PFSK-1 (cell line): ENCODE measurements around the gene UQCRQ.

Source experiments
- POLR2AphosphoS5 ChIP-seq: IDR thresholded peaks from 2 replicates; pipeline ENCODE4 v1.6.1; 2012; ENCODE audit warnings: low read depth, mild to moderate bottlenecking, control low read depth, low read length, moderate library complexity
- REST ChIP-seq, 2 experiments: IDR thresholded peaks; 2 replicates each; pipeline versions ENCODE4 v1.6.1 to v1.8.0; 2011 to 2012; ENCODE audit warnings: low read depth in 2 of 2, low read length in 2 of 2, control low read depth in 1 of 2, inconsistent platforms in 1 of 2, mild to moderate bottlenecking in 1 of 2, moderate library complexity in 1 of 2; ENCODE audit not compliant: insufficient read depth in 1 of 2
- SIN3A ChIP-seq: IDR thresholded peaks from 2 replicates; pipeline ENCODE4 v1.6.1; 2012; ENCODE audit warnings: mild to moderate bottlenecking, low read length, moderate library complexity, borderline replicate concordance; ENCODE audit not compliant: insufficient read depth
- TAF1 ChIP-seq: IDR thresholded peaks from 2 replicates; pipeline ENCODE4 v1.6.1; 2012; ENCODE audit warnings: low read length, control low read depth, borderline replicate concordance; ENCODE audit not compliant: insufficient read depth

GRCh38 chr5:132841305-132841704, 25.1 kb upstream of the UQCRQ start:
- no peak for TF ChIP-seq REST (IDR thresholded peaks at IDR 0.05; ENCODE audit: insufficient read depth in 1 of 2, low read depth in 2 of 2, low read length in 2 of 2)
- TF ChIP-seq POLR2AphosphoS5: no peak
- no peak for TF ChIP-seq TAF1
- no peak for TF ChIP-seq SIN3A
